ENCODE data around the gene CCSER1.

- TF ChIP-seq EZH2 (IDR thresholded peaks at IDR 0.05; ENCODE audit: insufficient read depth, poor library complexity, severe bottlenecking) (no peak), EZH2phosphoT487 (IDR thresholded peaks at IDR 0.05; ENCODE audit: insufficient read depth, low read depth) (no peak)
Measured at GRCh38 chr4:91268913-91269312, 1141.7 kb downstream of the CCSER1 start.

Data from GM23248 (cell line).